NB4 (cell line): ENCODE results near the gene PRH1.

ENCODE experiments used
- DNase-seq: peaks from one replicate; pipeline ENCODE4 v3.0.0; 2010; ENCODE audit warnings: low read depth
- H3K4me3 ChIP-seq: one replicate; pipeline ENCODE4 v1.5.1; 2011; ENCODE audit warnings: mild to moderate bottlenecking, low read depth, low read length, moderate library complexity
- CTCF ChIP-seq: IDR thresholded peaks from one replicate; pipeline ENCODE4 v1.5.1; 2012; ENCODE audit warnings: low read depth, low read length
- MAX ChIP-seq: IDR thresholded peaks from 2 replicates; pipeline ENCODE4 v1.6.1; 2011; ENCODE audit warnings: low read depth, low read length
- MYC ChIP-seq: IDR thresholded peaks from 2 replicates; pipeline ENCODE4 v1.6.1; 2011; ENCODE audit warnings: low read depth, low read length
- POLR2A ChIP-seq: IDR thresholded peaks from 2 replicates; pipeline ENCODE4 v1.6.1; 2011; ENCODE audit warnings: mild to moderate bottlenecking; ENCODE audit not compliant: insufficient read length; ENCODE audit errors: extremely low read depth

Gene PRH1

GRCh38 chr12:10873378-10873777 is 10.7 kb downstream of the PRH1 start:
- DNase-seq = no peak
- no peak overlapping the region for H3K4me3 ChIP-seq
- no peak for TF ChIP-seq POLR2A
- TF ChIP-seq MYC = no peak
- TF ChIP-seq CTCF = no peak
- no peak for TF ChIP-seq MAX

GRCh38 chr12:10867381-10867780 is 16.7 kb downstream of the PRH1 start:
- TF ChIP-seq MYC = no peak
- no peak for TF ChIP-seq POLR2A
- no peak for TF ChIP-seq MAX
- TF ChIP-seq CTCF = no peak
- DNase-seq = no peak
- H3K4me3 ChIP-seq = no peak overlapping the region

GRCh38 chr12:10863512-10864218 is 20.4 kb downstream of the PRH1 start:
- no peak for TF ChIP-seq MAX
- TF ChIP-seq CTCF = no peak
- no peak for TF ChIP-seq POLR2A
- TF ChIP-seq MYC = no peak
- no peak for DNase-seq
- no peak overlapping the region for H3K4me3 ChIP-seq

- no peak overlapping the region for H3K4me3 ChIP-seq
- no peak for TF ChIP-seq POLR2A
- TF ChIP-seq MYC = no peak
- TF ChIP-seq CTCF = no peak
- no peak for TF ChIP-seq MAX
- DNase-seq = no peak
Measured at GRCh38 chr12:10861366-10861765, 22.7 kb downstream of the PRH1 start.

GRCh38 chr12:10855807-10856206 is 28.2 kb downstream of the PRH1 start:
- H3K4me3 ChIP-seq = no peak overlapping the region
- no peak for DNase-seq
- TF ChIP-seq POLR2A (no peak), MYC (no peak), MAX (no peak), CTCF (no peak)
